IMR-90 (cell line): ENCODE measurements around the gene SLC25A38. TPM values are rescaled to one million over a fixed set of nuclear protein-coding genes. Genes with fewer than 3 reads are reported as not detected.
A peak's percentile ranks its signal among the peaks of the same experiment; 100 is the strongest.

ENCODE experiments used
- ATAC-seq: fragments of 200-7000 bp; cut with Tn5 transposase; 2 replicates; pipeline ENCODE4 v1.9.1; 2020; ENCODE audit warnings: low read depth, mild to moderate bottlenecking, moderate library complexity
- BruUV-seq: library from RNA; stranded (reverse); fragments of 400-500 nt; replicated peaks from 2 replicates; lab custom pipeline; 2021; lab: Mats Ljungman, UMichigan
- CTCF ChIA-PET: fragments of 300-600 bp; formaldehyde crosslinking; extraction: SDS; loops from one replicate; lab custom pipeline; 2021; ENCODE audit warnings: antibody characterized with exemption; lab: Yijun Ruan, JAX
- POLR2A ChIA-PET: fragments of 300-600 bp; sonication (Branson Sonifier 250); formaldehyde crosslinking; loops from one replicate; lab custom pipeline; 2022; ENCODE audit warnings: antibody characterized with exemption; ENCODE audit not compliant: unreplicated experiment; lab: Charles Lee
- DNase-seq: peaks from one replicate; pipeline ENCODE4 v3.0.0; 2013
- H2AFZ ChIP-seq: replicated peaks from 2 replicates; pipeline ENCODE3; 2013; ENCODE audit warnings: low read length, mild to moderate bottlenecking; ENCODE audit not compliant: poor library complexity
- H2AK5ac ChIP-seq: 2 replicates; pipeline ENCODE4 v1.6.1; 2013; ENCODE audit warnings: low read depth, low read length, inconsistent platforms
- H2AK9ac ChIP-seq: replicated peaks from 2 replicates; pipeline ENCODE3; 2013; ENCODE audit warnings: mild to moderate bottlenecking, low read depth, low read length, moderate library complexity; ENCODE audit not compliant: poor library complexity
- H2BK120ac ChIP-seq: 2 replicates; pipeline ENCODE4 v1.6.1; 2013; ENCODE audit warnings: low read depth, low read length, inconsistent platforms
- H2BK15ac ChIP-seq: 3 replicates; pipeline ENCODE4 v1.6.1; 2013; ENCODE audit warnings: low read depth, low read length, inconsistent platforms
- H2BK20ac ChIP-seq: 2 replicates; pipeline ENCODE4 v1.6.1; 2013; ENCODE audit warnings: low read depth, mild to moderate bottlenecking, inconsistent platforms, low read length, moderate library complexity
- H2BK5ac ChIP-seq: 2 replicates; pipeline ENCODE4 v1.6.1; 2013; ENCODE audit warnings: mild to moderate bottlenecking, low read depth, low read length, inconsistent platforms; ENCODE audit not compliant: poor library complexity, severe bottlenecking
- H3K14ac ChIP-seq: replicated peaks from 2 replicates; pipeline ENCODE4 v1.6.1; 2013; ENCODE audit warnings: low read depth, low read length, inconsistent platforms
- H3K18ac ChIP-seq: 2 replicates; pipeline ENCODE4 v1.6.1; 2013; ENCODE audit warnings: low read depth, low read length, control low read depth
- H3K23ac ChIP-seq: 2 replicates; pipeline ENCODE4 v1.6.1; 2013; ENCODE audit warnings: low read depth, low read length, inconsistent platforms
- H3K27ac ChIP-seq: 2 replicates; pipeline ENCODE4 v1.5.1; 2013; ENCODE audit warnings: mild to moderate bottlenecking, control low read depth, low read length; ENCODE audit not compliant: insufficient read depth
- H3K27me3 ChIP-seq: 2 replicates; pipeline ENCODE4 v1.6.1; 2013; ENCODE audit warnings: low read length; ENCODE audit not compliant: control insufficient read depth, insufficient read depth
- H3K36me3 ChIP-seq: 2 replicates; pipeline ENCODE4 v1.6.1; 2013; ENCODE audit warnings: low read length, mixed read lengths; ENCODE audit not compliant: control insufficient read depth, insufficient read depth
- H3K4ac ChIP-seq: 2 replicates; pipeline ENCODE4 v1.6.1; 2013; ENCODE audit warnings: low read depth, low read length, inconsistent platforms
- H3K4me1 ChIP-seq: 2 replicates; pipeline ENCODE4 v1.6.1; 2013; ENCODE audit warnings: low read length, mixed read lengths; ENCODE audit not compliant: control insufficient read depth, insufficient read depth
- H3K4me2 ChIP-seq: 2 replicates; pipeline ENCODE4 v1.6.1; 2013; ENCODE audit warnings: low read depth, mild to moderate bottlenecking, control low read depth, low read length, moderate library complexity
- H3K4me3 ChIP-seq: 2 replicates; pipeline ENCODE4 v1.5.1; 2013; ENCODE audit warnings: low read depth, mild to moderate bottlenecking, control low read depth, low read length, moderate library complexity; ENCODE audit not compliant: insufficient read depth
- H3K56ac ChIP-seq: 2 replicates; pipeline ENCODE4 v1.6.1; 2013; ENCODE audit warnings: low read length, inconsistent platforms; ENCODE audit not compliant: insufficient read depth; ENCODE audit errors: extremely low read depth
- H3K79me1 ChIP-seq, 2 experiments: 2 replicates each; pipeline ENCODE4 v1.6.1; 2013; ENCODE audit warnings: low read length in 2 of 2, inconsistent platforms in 1 of 2, low read depth in 1 of 2
- H3K9ac ChIP-seq: 2 replicates; pipeline ENCODE4 v1.6.1; 2013; ENCODE audit warnings: low read depth, low read length, control low read depth
- H3K9me1 ChIP-seq: 2 replicates; pipeline ENCODE4 v1.6.1; 2013; ENCODE audit warnings: low read length, inconsistent platforms; ENCODE audit not compliant: insufficient read depth
- H3K9me3 ChIP-seq: 2 replicates; pipeline ENCODE4 v1.6.1; 2013; ENCODE audit warnings: low read length; ENCODE audit not compliant: control insufficient read depth, insufficient read depth
- H4K20me1 ChIP-seq: 2 replicates; pipeline ENCODE4 v1.6.1; 2013; ENCODE audit warnings: low read length, inconsistent platforms; ENCODE audit not compliant: insufficient read depth
- H4K5ac ChIP-seq: 2 replicates; pipeline ENCODE4 v1.6.1; 2013; ENCODE audit warnings: mild to moderate bottlenecking, low read depth, low read length, control low read depth
- H4K8ac ChIP-seq, 2 experiments: 2 replicates each; pipeline ENCODE4 v1.6.1; 2013; ENCODE audit warnings: low read depth in 2 of 2, low read length in 2 of 2, control low read depth in 1 of 2, inconsistent platforms in 1 of 2
- H4K91ac ChIP-seq: 2 replicates; pipeline ENCODE4 v1.6.1; 2013; ENCODE audit warnings: low read depth, low read length, inconsistent platforms; ENCODE audit not compliant: insufficient read depth
- BHLHE40 ChIP-seq: fragments of 150-350 bp; IDR thresholded peaks from 2 replicates; pipeline ENCODE4 v1.6.1; 2016; ENCODE audit warnings: mild to moderate bottlenecking, low read depth, low read length
- CEBPB ChIP-seq: IDR thresholded peaks from 2 replicates; pipeline ENCODE4 v1.6.1; 2012; ENCODE audit warnings: low read depth, low read length, improper control_type of control experiment
- CTCF ChIP-seq: conservative IDR thresholded peaks from 2 replicates; pipeline ENCODE4 v1.5.1; 2012; ENCODE audit warnings: mild to moderate bottlenecking, low read depth, low read length, improper control_type of control experiment
- ELK1 ChIP-seq: fragments of 150-350 bp; IDR thresholded peaks from 2 replicates; pipeline ENCODE4 v1.6.1; 2016; ENCODE audit warnings: low read depth, mild to moderate bottlenecking, low read length, moderate library complexity, borderline replicate concordance
- FOS ChIP-seq: fragments of 150-350 bp; IDR thresholded peaks from 2 replicates; pipeline ENCODE4 v1.6.1; 2016; ENCODE audit warnings: low read depth, low read length
- MAZ ChIP-seq: IDR thresholded peaks from 2 replicates; pipeline ENCODE4 v1.6.1; 2012; ENCODE audit warnings: low read depth, mild to moderate bottlenecking, low read length, improper control_type of control experiment, moderate library complexity, borderline replicate concordance
- MXI1 ChIP-seq: IDR thresholded peaks from 2 replicates; pipeline ENCODE4 v1.6.1; 2012; ENCODE audit warnings: low read depth, mild to moderate bottlenecking, low read length, moderate library complexity, borderline replicate concordance
- SMC3 ChIP-seq: fragments of 150-350 bp; IDR thresholded peaks from 2 replicates; pipeline ENCODE4 v1.6.1; 2016; ENCODE audit warnings: low read depth, mild to moderate bottlenecking, antibody characterized with exemption, low read length, moderate library complexity
- WGBS, 2 experiments: methylation state at CpG; one replicate each; pipeline versions ENCODE4 v1.1.5 to v1.1.7; 2013; ENCODE audit warnings: missing lambda C conversion rate in 2 of 2; ENCODE audit not compliant: insufficient read length in 1 of 2; ENCODE audit errors: extremely low coverage in 2 of 2; 5-methylcytosine and 5-hydroxymethylcytosine counted together
- dilution Hi-C: fragments of 300-500 bp; cut with HindIII; formaldehyde crosslinking; loops from one replicate; pipeline ENCODE4 v1.14.3; 2018; ENCODE audit warnings: low sequenced_read_pairs; ENCODE audit not compliant: unreplicated experiment
- in situ Hi-C: fragments of 300-500 bp; cut with MboI; formaldehyde crosslinking; loops from 3 replicates; pipeline ENCODE4 v1.14.3; 2019; ENCODE audit warnings: low sequenced_read_pairs, inconsistent platforms, mixed read lengths
- intact Hi-C: fragments of 100-400 bp; cut with micrococcal nuclease; formaldehyde crosslinking; loops from 2 replicates; pipeline ENCODE4 v1.10.0; 2022
- polyA plus RNA-seq, 3 experiments: library from polyadenylated mRNA; depleted of rRNA; stranded (reverse); fragments of >200 nt; gene quantifications; 2 replicates each; pipeline ENCODE4 v1.2.3, GENCODE V29; 2012; ENCODE audit warnings: low replicate concordance in 1 of 3
- total RNA-seq: library from RNA; depleted of rRNA; stranded (reverse); fragments of >200 nt; gene quantifications from 2 replicates; pipeline ENCODE4 v1.2.3, GENCODE V29; 2012

SLC25A38 gene
- total and polyA plus RNA-seq, 2 of the 4 experiments (the other 2 are of a cell fraction), result 17.4 to 22.6 TPM

- peak; percentile 24; the same call in 1 of the 2 replicates for TF ChIP-seq BHLHE40
These were observed 23.4 kb downstream of the SLC25A38 start, which contains the start of gene RPSA (continued) for GRCh38 chr3:39406368-39407258.

- peak; percentile 17; the same call in 1 of the 2 replicates for ATAC-seq
- Histone ChIP-seq H2AFZ (no peak overlapping the region), H4K20me1 (peaks cover 33% of the 10 kb centered on the region), H3K4ac (peak overlapping the region; percentile 77), H3K4me3 (peak overlapping the region; percentile 55), H3K9me1 (peaks cover 8% of the 10 kb centered on the region; the same call in 1 of the 2 replicates), H4K5ac (peak overlapping the region; percentile 87), H3K9me3 (no peaks in the 10 kb centered on the region), H3K79me1 (peaks cover 22 to 38% of the 10 kb centered on the region in 2 experiments), H3K9ac (peak overlapping the region; percentile 96), H3K14ac (peak overlapping the region; percentile 88), H3K36me3 (peaks cover 33% of the 10 kb centered on the region), H2BK20ac (no peak overlapping the region), H3K4me2 (peak overlapping the region; percentile 88), H3K27me3 (no peaks in the 10 kb centered on the region), H3K27ac (peak overlapping the region; percentile 74), H3K23ac (peak overlapping the region; percentile 96), H4K8ac (peak overlapping the region; percentile 77 to 85), H2BK15ac (no peak overlapping the region), H2AK9ac (peak overlapping the region; percentile 82), H2AK5ac (peak overlapping the region; percentile 61; the same call in 1 of the 2 replicates), H3K4me1 (peaks cover 2% of the 10 kb centered on the region; the same call in 1 of the 2 replicates), H2BK5ac (peak overlapping the region; percentile 59), H2BK120ac (no peak overlapping the region), H3K56ac (peak overlapping the region; percentile 94), H3K18ac (peak overlapping the region; percentile 39), H4K91ac (peak overlapping the region; percentile 45)
- WGBS, 2 experiments, result no CpG with 5 or more reads among the region's 9 CpGs
- CTCF ChIA-PET, result no interaction called here
- DNase-seq, result peak; percentile 19
- in situ Hi-C loops (no loop called here), intact Hi-C loops (no loop called here), dilution Hi-C loops (no loop called here)
- no TSS peak for BruUV-seq
- TF ChIP-seq FOS (no peak), BHLHE40 (no peak), SMC3 (no peak), MXI1 (no peak), MAZ (no peak), CTCF (no peak), ELK1 (no peak), CEBPB (no peak)
- POLR2A ChIA-PET, result interaction anchor here (0.6 kb wide), 2 partner anchors 10 to 736 kb away, joined by 3 to 9 read pairs; no protein-coding TSS in a partner anchor
These were observed 24.1 kb downstream of the SLC25A38 start for GRCh38 chr3:39407259-39407629.
